Panc1 (cell line): Measurements from ENCODE around the gene SUGCT. TPM values are rescaled to one million over a fixed set of nuclear protein-coding genes. Genes with fewer than 3 reads are reported as not detected.

Experiments used
- ATAC-seq: fragments of 200-7000 bp; cut with Tn5 transposase; 2 replicates; pipeline ENCODE4 v1.9.1; 2020; ENCODE audit warnings: mild to moderate bottlenecking, moderate library complexity
- BruUV-seq: library from RNA; stranded (reverse); fragments of 400-500 nt; replicated peaks from 2 replicates; lab custom pipeline; 2021; lab: Mats Ljungman, UMichigan
- CTCF ChIA-PET: fragments of 300-600 bp; sonication (Branson Sonifier 250); formaldehyde crosslinking; loops from one replicate; lab custom pipeline; 2022; ENCODE audit warnings: antibody characterized with exemption; lab: Charles Lee
- POLR2A ChIA-PET: fragments of 300-600 bp; sonication (Branson Sonifier 250); formaldehyde crosslinking; loops from one replicate; lab custom pipeline; 2022; ENCODE audit warnings: antibody characterized with exemption; lab: Charles Lee
- DNase-seq: peaks from one replicate; pipeline ENCODE4 v3.0.0-alpha.2; 2010; ENCODE audit warnings: low read depth, low spot score
- H3K27ac ChIP-seq: 2 replicates; pipeline ENCODE4 v1.5.1; 2011; ENCODE audit warnings: mild to moderate bottlenecking, low read length, inconsistent platforms
- H3K27me3 ChIP-seq: fragments of 200-500 bp; sonication (Bioruptor generic); 2 replicates; pipeline ENCODE4 v1.6.0; 2014; ENCODE audit warnings: low read length, inconsistent platforms; ENCODE audit not compliant: control insufficient read depth, insufficient read depth
- H3K36me3 ChIP-seq: fragments of 200-500 bp; sonication (Bioruptor generic); 2 replicates; pipeline ENCODE4 v1.5.1; 2014; ENCODE audit warnings: inconsistent platforms, mild to moderate bottlenecking, low read length, moderate library complexity; ENCODE audit not compliant: control insufficient read depth, insufficient read depth
- H3K4me1 ChIP-seq: 2 replicates; pipeline ENCODE4 v1.5.1; 2011; ENCODE audit warnings: inconsistent platforms, mild to moderate bottlenecking, low read length, moderate library complexity; ENCODE audit not compliant: control insufficient read depth, insufficient read depth
- H3K4me3 ChIP-seq, 2 experiments: 2 replicates each; pipeline ENCODE4 v1.5.1; 2011 to 2012; ENCODE audit warnings: low read depth in 2 of 2, low read length in 2 of 2, mild to moderate bottlenecking in 2 of 2, inconsistent platforms in 1 of 2, moderate library complexity in 1 of 2
- H3K9me3 ChIP-seq: fragments of 200-500 bp; sonication (Bioruptor generic); 2 replicates; pipeline ENCODE4 v1.5.1; 2014; ENCODE audit warnings: low read depth, mild to moderate bottlenecking, inconsistent platforms, low read length, moderate library complexity; ENCODE audit not compliant: control insufficient read depth, insufficient read depth
- POLR2AphosphoS5 ChIP-seq: IDR thresholded peaks from 2 replicates; pipeline ENCODE4 v1.6.1; 2012; ENCODE audit warnings: mild to moderate bottlenecking, low read depth, low read length, moderate library complexity
- SIN3A ChIP-seq: IDR thresholded peaks from 2 replicates; pipeline ENCODE4 v1.6.1; 2012; ENCODE audit warnings: low read depth, mild to moderate bottlenecking, low read length, moderate library complexity, borderline replicate concordance; ENCODE audit not compliant: insufficient read depth
- TCF7L2 ChIP-seq: IDR thresholded peaks from 2 replicates; pipeline ENCODE4 v1.6.1; 2011; ENCODE audit warnings: mild to moderate bottlenecking, low read depth, low read length, inconsistent platforms
- in situ Hi-C: cut with HindIII; loops from 2 replicates; pipeline ENCODE4 v1.10.0; 2016; ENCODE audit warnings: low sequenced_read_pairs, low pct_unique_long_range_greater_than_20kb
- intact Hi-C: fragments of 100-400 bp; cut with micrococcal nuclease; formaldehyde crosslinking; loops from one replicate; pipeline ENCODE4 v1.10.0; 2022; ENCODE audit not compliant: unreplicated experiment
- total RNA-seq: library from RNA; stranded (reverse); gene quantifications from one replicate; pipeline ENCODE4 v1.2.1, GENCODE V29; 2021; ENCODE audit not compliant: unreplicated experiment
- TF ChIP-seq, protein P1 (sequence below), 2 experiments: IDR thresholded peaks; 2 replicates each; pipeline ENCODE4 v1.6.1; 2011 to 2012; ENCODE audit warnings: low read depth in 2 of 2, control low read depth in 1 of 2, low read length in 1 of 2, mild to moderate bottlenecking in 1 of 2, moderate library complexity in 1 of 2; ENCODE audit not compliant: insufficient read depth in 1 of 2
- TF ChIP-seq, protein P2 (sequence below): fragments of 450-650 bp; IDR thresholded peaks from 2 replicates; pipeline ENCODE4 v1.5.1; 2017; ENCODE audit warnings: mild to moderate bottlenecking

The SUGCT gene
- total RNA-seq, 1 experiment from 2014 or later = 3.1 TPM

DNA sequence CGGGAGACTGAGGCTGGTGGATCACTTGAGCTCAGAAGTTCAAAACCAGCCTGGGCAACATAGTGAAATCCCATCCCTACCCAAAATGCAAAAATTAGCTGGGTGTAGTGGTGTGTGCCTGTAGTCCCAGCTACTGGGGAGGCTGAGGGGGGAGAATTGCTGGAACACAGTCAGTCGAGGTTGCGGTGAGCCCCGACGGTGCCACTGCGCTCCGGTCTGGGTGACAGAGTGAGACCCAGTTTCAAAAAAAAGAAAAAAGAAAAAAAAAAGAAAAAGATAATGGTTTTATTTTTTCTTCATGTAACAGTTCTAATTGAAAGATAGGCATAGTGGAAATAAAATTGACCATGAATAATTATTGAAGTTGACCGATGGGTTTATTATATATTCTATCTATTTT lies 99.9 kb downstream of the SUGCT start:
- intact Hi-C loops = loop anchor here (5.0 to 10.0 kb wide), 3 partner anchors 90 to 1500 kb away; no protein-coding TSS in a partner anchor
- Histone ChIP-seq H3K27me3 (no peaks in the 10 kb centered on the region), H3K4me1 (no peaks in the 10 kb centered on the region), H3K4me3 (no peak overlapping the region), H3K36me3 (no peaks in the 10 kb centered on the region), H3K27ac (no peak overlapping the region), H3K9me3 (no peaks in the 10 kb centered on the region)
- no peak for ATAC-seq
- ChIA-PET POLR2A (no interaction called here), CTCF (no interaction called here)
- in situ Hi-C loops = no loop called here
- TF ChIP-seq SIN3A = no peak
- TF ChIP-seq, protein P1, sequence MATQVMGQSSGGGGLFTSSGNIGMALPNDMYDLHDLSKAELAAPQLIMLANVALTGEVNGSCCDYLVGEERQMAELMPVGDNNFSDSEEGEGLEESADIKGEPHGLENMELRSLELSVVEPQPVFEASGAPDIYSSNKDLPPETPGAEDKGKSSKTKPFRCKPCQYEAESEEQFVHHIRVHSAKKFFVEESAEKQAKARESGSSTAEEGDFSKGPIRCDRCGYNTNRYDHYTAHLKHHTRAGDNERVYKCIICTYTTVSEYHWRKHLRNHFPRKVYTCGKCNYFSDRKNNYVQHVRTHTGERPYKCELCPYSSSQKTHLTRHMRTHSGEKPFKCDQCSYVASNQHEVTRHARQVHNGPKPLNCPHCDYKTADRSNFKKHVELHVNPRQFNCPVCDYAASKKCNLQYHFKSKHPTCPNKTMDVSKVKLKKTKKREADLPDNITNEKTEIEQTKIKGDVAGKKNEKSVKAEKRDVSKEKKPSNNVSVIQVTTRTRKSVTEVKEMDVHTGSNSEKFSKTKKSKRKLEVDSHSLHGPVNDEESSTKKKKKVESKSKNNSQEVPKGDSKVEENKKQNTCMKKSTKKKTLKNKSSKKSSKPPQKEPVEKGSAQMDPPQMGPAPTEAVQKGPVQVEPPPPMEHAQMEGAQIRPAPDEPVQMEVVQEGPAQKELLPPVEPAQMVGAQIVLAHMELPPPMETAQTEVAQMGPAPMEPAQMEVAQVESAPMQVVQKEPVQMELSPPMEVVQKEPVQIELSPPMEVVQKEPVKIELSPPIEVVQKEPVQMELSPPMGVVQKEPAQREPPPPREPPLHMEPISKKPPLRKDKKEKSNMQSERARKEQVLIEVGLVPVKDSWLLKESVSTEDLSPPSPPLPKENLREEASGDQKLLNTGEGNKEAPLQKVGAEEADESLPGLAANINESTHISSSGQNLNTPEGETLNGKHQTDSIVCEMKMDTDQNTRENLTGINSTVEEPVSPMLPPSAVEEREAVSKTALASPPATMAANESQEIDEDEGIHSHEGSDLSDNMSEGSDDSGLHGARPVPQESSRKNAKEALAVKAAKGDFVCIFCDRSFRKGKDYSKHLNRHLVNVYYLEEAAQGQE (IDR thresholded peaks at IDR 0.05; ENCODE audit: insufficient read depth in 1 of 2, low read depth in 2 of 2, low read length in 1 of 2) = no peak
- TF ChIP-seq POLR2AphosphoS5 = no peak
- TF ChIP-seq TCF7L2 = no peak
- TF ChIP-seq, protein P2, sequence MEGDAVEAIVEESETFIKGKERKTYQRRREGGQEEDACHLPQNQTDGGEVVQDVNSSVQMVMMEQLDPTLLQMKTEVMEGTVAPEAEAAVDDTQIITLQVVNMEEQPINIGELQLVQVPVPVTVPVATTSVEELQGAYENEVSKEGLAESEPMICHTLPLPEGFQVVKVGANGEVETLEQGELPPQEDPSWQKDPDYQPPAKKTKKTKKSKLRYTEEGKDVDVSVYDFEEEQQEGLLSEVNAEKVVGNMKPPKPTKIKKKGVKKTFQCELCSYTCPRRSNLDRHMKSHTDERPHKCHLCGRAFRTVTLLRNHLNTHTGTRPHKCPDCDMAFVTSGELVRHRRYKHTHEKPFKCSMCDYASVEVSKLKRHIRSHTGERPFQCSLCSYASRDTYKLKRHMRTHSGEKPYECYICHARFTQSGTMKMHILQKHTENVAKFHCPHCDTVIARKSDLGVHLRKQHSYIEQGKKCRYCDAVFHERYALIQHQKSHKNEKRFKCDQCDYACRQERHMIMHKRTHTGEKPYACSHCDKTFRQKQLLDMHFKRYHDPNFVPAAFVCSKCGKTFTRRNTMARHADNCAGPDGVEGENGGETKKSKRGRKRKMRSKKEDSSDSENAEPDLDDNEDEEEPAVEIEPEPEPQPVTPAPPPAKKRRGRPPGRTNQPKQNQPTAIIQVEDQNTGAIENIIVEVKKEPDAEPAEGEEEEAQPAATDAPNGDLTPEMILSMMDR = no peak
- DNase-seq = no peak
- BruUV-seq = no TSS peak

DNA sequence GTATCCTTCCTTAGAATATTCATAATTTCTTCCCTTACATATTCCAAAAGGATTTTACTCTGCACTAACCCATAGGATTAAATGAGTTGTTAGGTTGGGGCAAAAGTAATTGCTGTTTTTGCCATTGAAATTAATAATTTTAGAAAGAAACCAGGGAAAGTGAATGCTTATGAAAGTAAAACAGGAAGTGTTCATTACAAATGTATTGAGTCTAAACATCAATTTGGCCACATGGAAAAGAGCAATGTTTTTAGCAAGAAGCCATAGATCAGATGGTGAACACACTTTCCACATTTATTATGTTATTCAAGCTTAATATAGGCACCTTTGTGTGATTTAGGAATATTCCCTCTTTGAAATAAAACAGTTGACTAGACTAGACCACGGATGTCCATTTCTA lies 102.9 kb downstream of the SUGCT start:
- BruUV-seq = no TSS peak
- Histone ChIP-seq H3K36me3 (no peaks in the 10 kb centered on the region), H3K4me3 (no peak overlapping the region), H3K27ac (no peak overlapping the region), H3K9me3 (no peaks in the 10 kb centered on the region), H3K4me1 (no peaks in the 10 kb centered on the region), H3K27me3 (no peaks in the 10 kb centered on the region)
- intact Hi-C loops = loop anchor here (10.0 kb wide), 2 partner anchors 87 to 1497 kb away; no protein-coding TSS in a partner anchor
- DNase-seq = no peak
- ATAC-seq = no peak
- in situ Hi-C loops = no loop called here
- TF ChIP-seq TCF7L2 (no peak), SIN3A (no peak), POLR2AphosphoS5 (no peak)
- TF ChIP-seq, protein P2 = no peak
- TF ChIP-seq, protein P1 (IDR thresholded peaks at IDR 0.05; ENCODE audit: insufficient read depth in 1 of 2, low read depth in 2 of 2, low read length in 1 of 2) = no peak
- CTCF ChIA-PET = no interaction called here
- POLR2A ChIA-PET = no interaction called here
